ENCODE data around the gene DCDC1. TPM values are rescaled to one million over a fixed set of nuclear protein-coding genes. Genes with fewer than 3 reads are reported as not detected.

DCDC1 gene
- total RNA-seq, 1 experiment from 2014 or later, result 1.5 TPM

DNA sequence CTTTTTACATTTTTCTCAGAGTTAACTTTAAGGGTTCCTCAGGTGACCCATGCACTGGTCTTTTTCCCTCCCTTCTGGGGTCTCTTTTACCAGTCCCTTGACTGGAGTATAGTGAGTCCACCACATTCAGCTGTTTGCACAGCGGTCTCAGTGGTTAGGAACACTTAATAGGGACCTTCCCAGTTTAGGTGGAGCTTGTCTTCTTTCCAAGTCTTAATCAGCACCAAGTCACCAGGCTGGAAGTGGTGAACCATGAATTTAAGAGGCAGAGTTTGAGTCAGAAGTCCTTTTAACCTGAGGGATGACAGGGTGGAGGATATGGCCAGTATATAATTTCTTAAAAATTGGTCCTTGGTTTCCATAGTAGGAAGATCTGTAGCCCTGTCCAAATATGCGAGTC is 433.7 kb downstream of the DCDC1 start:
- Histone ChIP-seq H3K9me2 (ENCODE audit: insufficient read depth) (no peaks in the 10 kb centered on the region), H3K9me3 (ENCODE audit: control insufficient read depth in 1 of 2, insufficient read depth in 1 of 2, low read depth in 1 of 2, low read length in 2 of 2) (no peaks in the 10 kb centered on the region), H3K9ac (ENCODE audit: low read length) (no peak overlapping the region), H3K36me3 (ENCODE audit: control insufficient read depth in 1 of 2, insufficient read depth in 2 of 2, low read length in 2 of 2) (no peaks in the 10 kb centered on the region), H3K4me2 (ENCODE audit: low read length) (no peak overlapping the region), H3K27me3 (ENCODE audit: insufficient read depth, low read length) (0 out of 2 replicates have a peak, but pooled peaks cover 8% of the 10 kb centered on the region), H3K4me3 (replicated peaks in 1 of 2; ENCODE audit: low read depth in 1 of 2, low read length in 2 of 2) (no peak overlapping the region), H2AFZ (ENCODE audit: low read depth, low read length, poor library complexity, severe bottlenecking) (no peak overlapping the region), H3K4me1 (ENCODE audit: control insufficient read depth in 1 of 2, insufficient read depth in 2 of 2, low read length in 2 of 2) (no peaks in the 10 kb centered on the region), H3K79me2 (ENCODE audit: insufficient read depth, low read length) (no peaks in the 10 kb centered on the region), H3K27ac (ENCODE audit: low read depth, low read length) (no peak overlapping the region), H4K20me1 (ENCODE audit: insufficient read depth) (no peaks in the 10 kb centered on the region)
- ATAC-seq (no peak), DNase-seq (ENCODE audit: low read depth, low spot score) (no peak)
- ChIA-PET CTCF (no interaction called here), RAD21 (ENCODE audit: low non-redundant PET in 1 of 2, low total read pairs in 2 of 2, uncharacterized antibody in 2 of 2, unreplicated experiment in 2 of 2) (no interaction called here), POLR2A (no interaction called here)
- TF ChIP-seq ELF1 (IDR thresholded peaks at IDR 0.05; ENCODE audit: borderline replicate concordance, low read depth) (no peak), MAX (IDR thresholded peaks at IDR 0.05) (no peak), YY1 (IDR thresholded peaks at IDR 0.05; ENCODE audit: extremely low read depth, insufficient replicate concordance, low read depth, low read length) (no peak), JUND (IDR thresholded peaks at IDR 0.05) (no peak), EZH2phosphoT487 (IDR thresholded peaks at IDR 0.05; ENCODE audit: borderline replicate concordance) (no peak)
- intact Hi-C loops (cut with micrococcal nuclease), result no loop called here
- BruUV-seq (replicated peaks), result no TSS peak

GRCh38 chr11:30926130-30926529 is 443.4 kb downstream of the DCDC1 start:
- no peaks in the 10 kb centered on the region for H4K20me1 ChIP-seq (ENCODE audit: insufficient read depth)
- H3K9me3 ChIP-seq (ENCODE audit: control insufficient read depth in 1 of 2, insufficient read depth in 1 of 2, low read depth in 1 of 2, low read length in 2 of 2), result no peaks in the 10 kb centered on the region
- no peak overlapping the region for H3K9ac ChIP-seq (ENCODE audit: low read length)
- no peaks in the 10 kb centered on the region for H3K79me2 ChIP-seq (ENCODE audit: insufficient read depth, low read length)
- intact Hi-C loops (cut with micrococcal nuclease), result no loop called here
- H3K4me2 ChIP-seq (ENCODE audit: low read length), result no peak overlapping the region
- H2AFZ ChIP-seq (ENCODE audit: low read depth, low read length, poor library complexity, severe bottlenecking), result no peak overlapping the region
- H3K9me2 ChIP-seq (ENCODE audit: insufficient read depth), result no peaks in the 10 kb centered on the region
- no peaks in the 10 kb centered on the region for H3K4me1 ChIP-seq (ENCODE audit: control insufficient read depth in 1 of 2, insufficient read depth in 2 of 2, low read length in 2 of 2)
- H3K4me3 ChIP-seq (replicated peaks in 1 of 2; ENCODE audit: low read depth in 1 of 2, low read length in 2 of 2), result no peak overlapping the region
- ATAC-seq (no peak), DNase-seq (ENCODE audit: low read depth, low spot score) (no peak)
- no peak overlapping the region for H3K27ac ChIP-seq (ENCODE audit: low read depth, low read length)
- no peaks in the 10 kb centered on the region for H3K36me3 ChIP-seq (ENCODE audit: control insufficient read depth in 1 of 2, insufficient read depth in 2 of 2, low read length in 2 of 2)
- ChIA-PET POLR2A (no interaction called here), RAD21 (ENCODE audit: low non-redundant PET in 1 of 2, low total read pairs in 2 of 2, uncharacterized antibody in 2 of 2, unreplicated experiment in 2 of 2) (no interaction called here), CTCF (interaction anchor here (2.6 kb wide), 1 partner anchor 11 kb away, joined by 8 read pairs; no protein-coding TSS in a partner anchor)
- TF ChIP-seq EZH2phosphoT487 (IDR thresholded peaks at IDR 0.05; ENCODE audit: borderline replicate concordance), result no peak
- TF ChIP-seq CEBPB (IDR thresholded peaks at IDR 0.05; ENCODE audit: low read depth), result no peak
- TF ChIP-seq MAX (IDR thresholded peaks at IDR 0.05), result no peak
- no peak for TF ChIP-seq ELF1 (IDR thresholded peaks at IDR 0.05; ENCODE audit: borderline replicate concordance, low read depth)
- TF ChIP-seq POLR2AphosphoS5 (IDR thresholded peaks at IDR 0.05; ENCODE audit: low read depth, low read length), result no peak
- TF ChIP-seq SIN3A (IDR thresholded peaks at IDR 0.05; ENCODE audit: low read depth), result no peak
- TF ChIP-seq FOSL1 (IDR thresholded peaks at IDR 0.05; ENCODE audit: low read depth), result no peak
- no peak for TF ChIP-seq EGR1 (IDR thresholded peaks at IDR 0.05; ENCODE audit: low read depth)
- TF ChIP-seq ZFX (IDR thresholded peaks at IDR 0.05), result no peak
- TF ChIP-seq, protein P1, sequence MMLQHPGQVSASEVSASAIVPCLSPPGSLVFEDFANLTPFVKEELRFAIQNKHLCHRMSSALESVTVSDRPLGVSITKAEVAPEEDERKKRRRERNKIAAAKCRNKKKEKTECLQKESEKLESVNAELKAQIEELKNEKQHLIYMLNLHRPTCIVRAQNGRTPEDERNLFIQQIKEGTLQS (IDR thresholded peaks at IDR 0.05), result no peak
- TF ChIP-seq, protein P2, sequence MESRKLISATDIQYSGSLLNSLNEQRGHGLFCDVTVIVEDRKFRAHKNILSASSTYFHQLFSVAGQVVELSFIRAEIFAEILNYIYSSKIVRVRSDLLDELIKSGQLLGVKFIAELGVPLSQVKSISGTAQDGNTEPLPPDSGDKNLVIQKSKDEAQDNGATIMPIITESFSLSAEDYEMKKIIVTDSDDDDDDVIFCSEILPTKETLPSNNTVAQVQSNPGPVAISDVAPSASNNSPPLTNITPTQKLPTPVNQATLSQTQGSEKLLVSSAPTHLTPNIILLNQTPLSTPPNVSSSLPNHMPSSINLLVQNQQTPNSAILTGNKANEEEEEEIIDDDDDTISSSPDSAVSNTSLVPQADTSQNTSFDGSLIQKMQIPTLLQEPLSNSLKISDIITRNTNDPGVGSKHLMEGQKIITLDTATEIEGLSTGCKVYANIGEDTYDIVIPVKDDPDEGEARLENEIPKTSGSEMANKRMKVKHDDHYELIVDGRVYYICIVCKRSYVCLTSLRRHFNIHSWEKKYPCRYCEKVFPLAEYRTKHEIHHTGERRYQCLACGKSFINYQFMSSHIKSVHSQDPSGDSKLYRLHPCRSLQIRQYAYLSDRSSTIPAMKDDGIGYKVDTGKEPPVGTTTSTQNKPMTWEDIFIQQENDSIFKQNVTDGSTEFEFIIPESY (IDR thresholded peaks at IDR 0.05; ENCODE audit: extremely low read depth, insufficient replicate concordance, low read length), result no peak
- no peak for TF ChIP-seq TCF7L2 (IDR thresholded peaks at IDR 0.05; ENCODE audit: borderline replicate concordance, extremely low read depth, insufficient read depth, insufficient read length)
- no peak for TF ChIP-seq SP1 (IDR thresholded peaks at IDR 0.05; ENCODE audit: low read depth)
- no peak for TF ChIP-seq CBX3 (IDR thresholded peaks at IDR 0.05; ENCODE audit: low read depth)
- no TSS peak for BruUV-seq (replicated peaks)
- H3K27me3 ChIP-seq (ENCODE audit: insufficient read depth, low read length), result peaks cover 47% of the 10 kb centered on the region

Data from HCT116 (cell line).